BLaER1 (cell line): ENCODE results near the gene XYLT1.

Source experiments
- H3K27ac ChIP-seq: shearing (Covaris generic); formaldehyde crosslinking; 2 replicates; pipeline ENCODE4 v1.8.1; 2022
- H3K27me3 ChIP-seq: shearing (Covaris generic); formaldehyde crosslinking; 2 replicates; pipeline ENCODE4 v1.8.1; 2022
- H3K36me3 ChIP-seq: shearing (Covaris generic); formaldehyde crosslinking; 2 replicates; pipeline ENCODE4 v1.8.1; 2022
- H3K4me1 ChIP-seq: shearing (Covaris generic); formaldehyde crosslinking; 2 replicates; pipeline ENCODE4 v1.8.1; 2022
- H3K4me2 ChIP-seq: shearing (Covaris generic); formaldehyde crosslinking; 2 replicates; pipeline ENCODE4 v1.8.1; 2022
- H3K4me3 ChIP-seq: shearing (Covaris generic); formaldehyde crosslinking; 2 replicates; pipeline ENCODE4 v1.8.1; 2022
- H3K9ac ChIP-seq: shearing (Covaris generic); formaldehyde crosslinking; 2 replicates; pipeline ENCODE4 v1.8.1; 2022
- H3K9me3 ChIP-seq: shearing (Covaris generic); formaldehyde crosslinking; 2 replicates; pipeline ENCODE4 v1.8.1; 2022
- H4K20me1 ChIP-seq: shearing (Covaris generic); formaldehyde crosslinking; 2 replicates; pipeline ENCODE4 v1.8.1; 2022
- Cebpa-rat ChIP-seq: shearing (Covaris generic); IDR thresholded peaks from 2 replicates; pipeline ENCODE4 v1.8.1; 2022

XYLT1 gene

GRCh38 chr16:17448640-17449638 lies 21.8 kb downstream of the XYLT1 start:
- Histone ChIP-seq H3K27ac (peak overlapping the region; percentile 55), H3K4me2 (peak overlapping the region; percentile 72), H3K4me3 (no peak overlapping the region), H3K9ac (peak overlapping the region; percentile 48; the same call in 1 of the 2 replicates), H3K9me3 (peaks cover under 1% of the 10 kb centered on the region; the same call in 1 of the 2 replicates), H3K36me3 (peaks cover 54% of the 10 kb centered on the region), H4K20me1 (peaks cover 96% of the 10 kb centered on the region), H3K27me3 (no peaks in the 10 kb centered on the region), H3K4me1 (peaks cover 84% of the 10 kb centered on the region)
- TF ChIP-seq Cebpa-rat = no peak

- peaks cover 74% of the 10 kb centered on the region for H3K4me1 ChIP-seq
- H3K4me2 ChIP-seq = peak overlapping the region; percentile 37; the same call in 1 of the 2 replicates
- H3K27ac ChIP-seq = peak overlapping the region; percentile 21; the same call in 1 of the 2 replicates
- H3K9me3 ChIP-seq = peaks cover 8% of the 10 kb centered on the region; the same call in 1 of the 2 replicates
- H3K9ac ChIP-seq = no peak overlapping the region
- peaks cover 93% of the 10 kb centered on the region for H4K20me1 ChIP-seq
- peaks cover 63% of the 10 kb centered on the region for H3K36me3 ChIP-seq
- TF ChIP-seq Cebpa-rat = no peak
- no peaks in the 10 kb centered on the region for H3K27me3 ChIP-seq
- no peak overlapping the region for H3K4me3 ChIP-seq
Observed at GRCh38 chr16:17447101-17447569, 23.6 kb downstream of the XYLT1 start.

- Histone ChIP-seq H3K27me3 (no peaks in the 10 kb centered on the region), H3K36me3 (peaks cover 68% of the 10 kb centered on the region), H3K4me3 (no peak overlapping the region), H3K27ac (0 out of 2 replicates have a peak overlapping the region, but pooled peaks have one; percentile 45), H3K9me3 (peaks cover 8% of the 10 kb centered on the region; the same call in 1 of the 2 replicates), H4K20me1 (peaks cover 93% of the 10 kb centered on the region), H3K4me2 (no peak overlapping the region), H3K4me1 (peaks cover 74% of the 10 kb centered on the region), H3K9ac (no peak overlapping the region)
- no peak for TF ChIP-seq Cebpa-rat
Observed at GRCh38 chr16:17446661-17447060, 24.1 kb downstream of the XYLT1 start.

- H3K27ac ChIP-seq = no peak overlapping the region; the same call in 1 of the 2 replicates
- H3K27me3 ChIP-seq = no peaks in the 10 kb centered on the region
- no peak overlapping the region for H3K9ac ChIP-seq
- H3K4me3 ChIP-seq = no peak overlapping the region
- peaks cover 13% of the 10 kb centered on the region; the same call in 1 of the 2 replicates for H3K9me3 ChIP-seq
- peaks cover 74% of the 10 kb centered on the region for H3K4me1 ChIP-seq
- peaks cover 67% of the 10 kb centered on the region for H3K36me3 ChIP-seq
- no peak for TF ChIP-seq Cebpa-rat
- H3K4me2 ChIP-seq = no peak overlapping the region
- H4K20me1 ChIP-seq = peaks cover 93% of the 10 kb centered on the region
Observed at GRCh38 chr16:17445421-17445820, 25.3 kb downstream of the XYLT1 start.

- H3K9me3 ChIP-seq = peaks cover 19% of the 10 kb centered on the region; the same call in 1 of the 2 replicates
- peaks cover 73% of the 10 kb centered on the region for H3K36me3 ChIP-seq
- peaks cover 93% of the 10 kb centered on the region for H4K20me1 ChIP-seq
- peaks cover 74% of the 10 kb centered on the region for H3K4me1 ChIP-seq
- H3K4me2 ChIP-seq = no peak overlapping the region
- TF ChIP-seq Cebpa-rat = no peak
- H3K4me3 ChIP-seq = no peak overlapping the region
- no peaks in the 10 kb centered on the region for H3K27me3 ChIP-seq
- H3K27ac ChIP-seq = no peak overlapping the region
- H3K9ac ChIP-seq = no peak overlapping the region
Observed at GRCh38 chr16:17444658-17445057, 26.1 kb downstream of the XYLT1 start.

- TF ChIP-seq Cebpa-rat = no peak
- Histone ChIP-seq H3K27me3 (no peaks in the 10 kb centered on the region), H4K20me1 (peaks cover 97% of the 10 kb centered on the region), H3K4me2 (peak overlapping the region; percentile 21), H3K4me1 (peaks cover 41% of the 10 kb centered on the region), H3K9me3 (peaks cover 19% of the 10 kb centered on the region; the same call in 1 of the 2 replicates), H3K36me3 (peaks cover 95% of the 10 kb centered on the region), H3K9ac (no peak overlapping the region), H3K27ac (no peak overlapping the region), H3K4me3 (no peak overlapping the region)
Observed at GRCh38 chr16:17440131-17440530, 30.6 kb downstream of the XYLT1 start.

- TF ChIP-seq Cebpa-rat = no peak
- Histone ChIP-seq H3K27ac (no peak overlapping the region), H3K9me3 (peaks cover 19% of the 10 kb centered on the region; the same call in 1 of the 2 replicates), H3K36me3 (peaks cover 95% of the 10 kb centered on the region), H3K4me2 (peak overlapping the region; percentile 21), H3K27me3 (no peaks in the 10 kb centered on the region), H3K4me3 (no peak overlapping the region), H3K4me1 (peaks cover 46% of the 10 kb centered on the region), H3K9ac (no peak overlapping the region), H4K20me1 (peaks cover 97% of the 10 kb centered on the region)
Observed at GRCh38 chr16:17439580-17439979, 31.2 kb downstream of the XYLT1 start.

- H3K27ac ChIP-seq = no peak overlapping the region
- no peak overlapping the region for H3K4me2 ChIP-seq
- peaks cover 100% of the 10 kb centered on the region for H4K20me1 ChIP-seq
- H3K9ac ChIP-seq = no peak overlapping the region
- peaks cover 47% of the 10 kb centered on the region for H3K4me1 ChIP-seq
- peaks cover 95% of the 10 kb centered on the region for H3K36me3 ChIP-seq
- no peak for TF ChIP-seq Cebpa-rat
- no peaks in the 10 kb centered on the region for H3K27me3 ChIP-seq
- H3K4me3 ChIP-seq = no peak overlapping the region
- H3K9me3 ChIP-seq = peaks cover 18% of the 10 kb centered on the region; the same call in 1 of the 2 replicates
Observed at GRCh38 chr16:17437981-17438380, 32.8 kb downstream of the XYLT1 start.

GRCh38 chr16:17437127-17437720 lies 33.5 kb downstream of the XYLT1 start:
- peaks cover 95% of the 10 kb centered on the region for H3K36me3 ChIP-seq
- peaks cover 100% of the 10 kb centered on the region for H4K20me1 ChIP-seq
- H3K9me3 ChIP-seq = peaks cover 18% of the 10 kb centered on the region; the same call in 1 of the 2 replicates
- no peak overlapping the region for H3K27ac ChIP-seq
- no peak overlapping the region for H3K9ac ChIP-seq
- peaks cover 41% of the 10 kb centered on the region for H3K4me1 ChIP-seq
- no peak overlapping the region for H3K4me3 ChIP-seq
- no peak for TF ChIP-seq Cebpa-rat
- no peak overlapping the region for H3K4me2 ChIP-seq
- no peaks in the 10 kb centered on the region for H3K27me3 ChIP-seq
